GM18858 (cell line): ENCODE data around the gene ITGA5.

Experiments used
- ATAC-seq: cut with Tn5 transposase; IDR thresholded peaks from one replicate; pipeline ENCODE4 v1.9.1; 2021; ENCODE audit not compliant: unreplicated experiment

Gene ITGA5

GRCh38 chr12:54390176-54390667 lies 28.8 kb downstream of the ITGA5 start:
- no peak for ATAC-seq

- ATAC-seq: no peak
These were observed 29.4 kb downstream of the ITGA5 start for GRCh38 chr12:54389607-54390175.

GRCh38 chr12:54389134-54389508 lies 29.9 kb downstream of the ITGA5 start:
- no peak for ATAC-seq

- no peak for ATAC-seq
These were observed 30.6 kb downstream of the ITGA5 start for GRCh38 chr12:54388237-54389133.

- no peak for ATAC-seq
These were observed 32.0 kb downstream of the ITGA5 start for GRCh38 chr12:54387114-54387467.

GRCh38 chr12:54386403-54387113 lies 32.5 kb downstream of the ITGA5 start:
- no peak for ATAC-seq

GRCh38 chr12:54385251-54385914 lies 33.7 kb downstream of the ITGA5 start:
- no peak for ATAC-seq

- no peak for ATAC-seq
These were observed 34.5 kb downstream of the ITGA5 start, which contains the start of gene ZNF385A for GRCh38 chr12:54384591-54385041. Gene ZNF385A, minus strand, starts transcription at chr12:54384733. Its CDS starts 219 bp downstream, at chr12:54384514.

GRCh38 chr12:54383041-54383609 lies 35.9 kb downstream of the ITGA5 start:
- ATAC-seq: no peak

GRCh38 chr12:54381136-54381535 lies 37.9 kb downstream of the ITGA5 start:
- no peak for ATAC-seq

GRCh38 chr12:54379398-54380201 lies 39.5 kb downstream of the ITGA5 start:
- no peak for ATAC-seq

- ATAC-seq: no peak
These were observed 40.2 kb downstream of the ITGA5 start for GRCh38 chr12:54378796-54379397.

- no peak for ATAC-seq
These were observed 41.1 kb downstream of the ITGA5 start for GRCh38 chr12:54377797-54378515.

- ATAC-seq: no peak
These were observed 42.1 kb downstream of the ITGA5 start for GRCh38 chr12:54377007-54377406.

GRCh38 chr12:54376596-54376995 lies 42.5 kb downstream of the ITGA5 start:
- ATAC-seq: no peak

- ATAC-seq: no peak
These were observed 43.8 kb downstream of the ITGA5 start for GRCh38 chr12:54375259-54375579.

GRCh38 chr12:54374562-54375258 lies 44.4 kb downstream of the ITGA5 start:
- ATAC-seq: no peak
